Measurements from ENCODE around the gene CYP4F3. TPM values are rescaled to one million over a fixed set of nuclear protein-coding genes. Genes with fewer than 3 reads are reported as not detected.

The CYP4F3 gene
- total and polyA plus RNA-seq, 2 of the 13 experiments (the other 11 are each of a cell fraction or from before 2014, with no cell fraction given) = 17.8 to 22.8 TPM

- Histone ChIP-seq H3K4me3 (replicated peaks in 1 of 3; ENCODE audit: insufficient read depth in 1 of 3, low read depth in 2 of 3, low read length in 3 of 3) (no peak overlapping the region), H4K20me1 (ENCODE audit: insufficient read depth, low read length) (no peaks in the 10 kb centered on the region), H3K27me3 (ENCODE audit: control insufficient read depth in 1 of 2, insufficient read depth in 2 of 2, low read length in 2 of 2) (no peaks in the 10 kb centered on the region; a peak in 1 of 5 replicates), H3K36me3 (replicated peaks in 1 of 2; ENCODE audit: control insufficient read depth in 1 of 2, insufficient read depth in 2 of 2, low read length in 2 of 2) (no peaks in the 10 kb centered on the region), H3K79me2 (ENCODE audit: insufficient read depth, low read length) (no peaks in the 10 kb centered on the region), H2AFZ (ENCODE audit: low read length) (no peak overlapping the region), H3K27ac (ENCODE audit: extremely low read length, insufficient read depth, low read length) (no peak overlapping the region), H3K4me2 (ENCODE audit: low read depth, low read length) (no peak overlapping the region), H3K9ac (ENCODE audit: insufficient read depth, low read depth, low read length) (no peak overlapping the region), H3K9me3 (ENCODE audit: low read length) (no peaks in the 10 kb centered on the region), H3K4me1 (ENCODE audit: insufficient read depth, low read length) (no peaks in the 10 kb centered on the region)
- BruUV-seq (replicated peaks) = no TSS peak
- ATAC-seq = no peak
- 36% methylated on average over 10 of the region's 14 CpGs for WGBS (ENCODE audit: low lambda C conversion rate)
- ChIA-PET POLR2A (no interaction called here), CTCF (ENCODE audit: low intra/inter-chr PET ratio, low total read pairs) (no interaction called here)
- intact Hi-C loops (cut with micrococcal nuclease; ENCODE audit: unreplicated experiment) (no loop called here), in situ Hi-C loops (cut with HindIII; ENCODE audit: extremely low pct_ligation_motif_present, low pct_unique_long_range_greater_than_20kb) (no loop called here)
- DNase-seq (ENCODE audit: low spot score) = no peak
- no peak for FAIRE-seq
- TF ChIP-seq SPEN (CRISPR knock-in tag; IDR thresholded peaks at IDR 0.05; ENCODE audit: low read depth) (no peak), ZNF414 (CRISPR knock-in tag; IDR thresholded peaks at IDR 0.05) (no peak), SNAI1 (CRISPR knock-in tag; IDR thresholded peaks at IDR 0.05; ENCODE audit: borderline replicate concordance) (no peak), JUNB (CRISPR knock-in tag; IDR thresholded peaks at IDR 0.05; ENCODE audit: borderline replicate concordance) (no peak), ESRRA (CRISPR knock-in tag; IDR thresholded peaks at IDR 0.05; ENCODE audit: low read depth) (no peak), SKIL (CRISPR knock-in tag; IDR thresholded peaks at IDR 0.05; ENCODE audit: borderline replicate concordance) (no peak), TAF1 (CRISPR knock-in tag; IDR thresholded peaks at IDR 0.05) (no peak), BHLHE40 (IDR thresholded peaks at IDR 0.05; ENCODE audit: low read length) (no peak), SOX13 (IDR thresholded peaks at IDR 0.05) (no peak), SOX13 (CRISPR knock-in tag; conservative IDR thresholded peaks at IDR 0.05 in 1 of 2, IDR thresholded peaks at IDR 0.05 in 1 of 2) (no peak), PHF20 (CRISPR knock-in tag; IDR thresholded peaks at IDR 0.05) (no peak), ZNF737 (CRISPR knock-in tag; IDR thresholded peaks at IDR 0.05; ENCODE audit: borderline replicate concordance) (no peak), ZBTB34 (CRISPR knock-in tag; IDR thresholded peaks at IDR 0.05) (no peak), ZNF598 (CRISPR knock-in tag; IDR thresholded peaks at IDR 0.05; ENCODE audit: borderline replicate concordance) (no peak), KLF13 (CRISPR knock-in tag; IDR thresholded peaks at IDR 0.05) (no peak), NR2F2 (IDR thresholded peaks at IDR 0.05; ENCODE audit: borderline replicate concordance, low read depth) (no peak)
- TF ChIP-seq, protein P1, sequence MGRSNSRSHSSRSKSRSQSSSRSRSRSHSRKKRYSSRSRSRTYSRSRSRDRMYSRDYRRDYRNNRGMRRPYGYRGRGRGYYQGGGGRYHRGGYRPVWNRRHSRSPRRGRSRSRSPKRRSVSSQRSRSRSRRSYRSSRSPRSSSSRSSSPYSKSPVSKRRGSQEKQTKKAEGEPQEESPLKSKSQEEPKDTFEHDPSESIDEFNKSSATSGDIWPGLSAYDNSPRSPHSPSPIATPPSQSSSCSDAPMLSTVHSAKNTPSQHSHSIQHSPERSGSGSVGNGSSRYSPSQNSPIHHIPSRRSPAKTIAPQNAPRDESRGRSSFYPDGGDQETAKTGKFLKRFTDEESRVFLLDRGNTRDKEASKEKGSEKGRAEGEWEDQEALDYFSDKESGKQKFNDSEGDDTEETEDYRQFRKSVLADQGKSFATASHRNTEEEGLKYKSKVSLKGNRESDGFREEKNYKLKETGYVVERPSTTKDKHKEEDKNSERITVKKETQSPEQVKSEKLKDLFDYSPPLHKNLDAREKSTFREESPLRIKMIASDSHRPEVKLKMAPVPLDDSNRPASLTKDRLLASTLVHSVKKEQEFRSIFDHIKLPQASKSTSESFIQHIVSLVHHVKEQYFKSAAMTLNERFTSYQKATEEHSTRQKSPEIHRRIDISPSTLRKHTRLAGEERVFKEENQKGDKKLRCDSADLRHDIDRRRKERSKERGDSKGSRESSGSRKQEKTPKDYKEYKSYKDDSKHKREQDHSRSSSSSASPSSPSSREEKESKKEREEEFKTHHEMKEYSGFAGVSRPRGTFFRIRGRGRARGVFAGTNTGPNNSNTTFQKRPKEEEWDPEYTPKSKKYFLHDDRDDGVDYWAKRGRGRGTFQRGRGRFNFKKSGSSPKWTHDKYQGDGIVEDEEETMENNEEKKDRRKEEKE (IDR thresholded peaks at IDR 0.05) = no peak
- TF ChIP-seq, protein P2, sequence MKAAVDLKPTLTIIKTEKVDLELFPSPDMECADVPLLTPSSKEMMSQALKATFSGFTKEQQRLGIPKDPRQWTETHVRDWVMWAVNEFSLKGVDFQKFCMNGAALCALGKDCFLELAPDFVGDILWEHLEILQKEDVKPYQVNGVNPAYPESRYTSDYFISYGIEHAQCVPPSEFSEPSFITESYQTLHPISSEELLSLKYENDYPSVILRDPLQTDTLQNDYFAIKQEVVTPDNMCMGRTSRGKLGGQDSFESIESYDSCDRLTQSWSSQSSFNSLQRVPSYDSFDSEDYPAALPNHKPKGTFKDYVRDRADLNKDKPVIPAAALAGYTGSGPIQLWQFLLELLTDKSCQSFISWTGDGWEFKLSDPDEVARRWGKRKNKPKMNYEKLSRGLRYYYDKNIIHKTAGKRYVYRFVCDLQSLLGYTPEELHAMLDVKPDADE (CRISPR knock-in tag; IDR thresholded peaks at IDR 0.05) = no peak
Measured at GRCh38 chr19:15615526-15615925, 25.2 kb upstream of the CYP4F3 start.

Measured in HepG2 (cell line).